ENCODE measurements around the gene WIPF3. TPM values are rescaled to one million over a fixed set of nuclear protein-coding genes. Genes with fewer than 3 reads are reported as not detected.

The WIPF3 gene
- total RNA-seq, 1 donor from 2014 or later, result 7.3 TPM

DNA sequence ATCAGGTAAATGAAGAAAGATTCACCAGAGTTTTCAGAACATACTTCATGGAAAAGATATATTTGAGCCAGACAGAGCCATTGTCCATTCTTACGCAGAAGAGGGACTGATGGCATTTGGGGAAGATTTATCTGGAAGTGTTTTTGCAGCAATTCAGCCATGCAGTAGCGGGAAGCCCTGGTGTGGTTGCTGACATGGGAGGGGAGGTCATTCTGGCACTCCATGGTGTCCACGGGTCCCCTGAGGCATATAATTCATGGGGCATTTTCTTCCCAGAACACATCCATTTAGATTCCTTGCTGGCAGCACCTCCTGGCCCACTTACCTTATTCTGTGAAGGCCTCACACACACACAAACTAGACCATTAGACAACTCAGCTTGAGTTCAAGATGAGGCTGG is 55.6 kb downstream of the WIPF3 start:
- no peak overlapping the region for H3K27ac Mint-ChIP-seq
- TF ChIP-seq CTCF (IDR thresholded peaks at IDR 0.05; ENCODE audit: unreplicated experiment), result no peak
- no peaks in the 10 kb centered on the region for H3K36me3 Mint-ChIP-seq
- peaks cover 34% of the 10 kb centered on the region for H3K4me1 Mint-ChIP-seq
- no peaks in the 10 kb centered on the region for H3K27me3 Mint-ChIP-seq (ENCODE audit: low read depth)
- no peak overlapping the region for H3K4me3 Mint-ChIP-seq
- H3K9me3 Mint-ChIP-seq, result no peaks in the 10 kb centered on the region
- DNase-seq (ENCODE audit: low spot score in 2 of 2, unreplicated experiment in 2 of 2), result no peak

DNA sequence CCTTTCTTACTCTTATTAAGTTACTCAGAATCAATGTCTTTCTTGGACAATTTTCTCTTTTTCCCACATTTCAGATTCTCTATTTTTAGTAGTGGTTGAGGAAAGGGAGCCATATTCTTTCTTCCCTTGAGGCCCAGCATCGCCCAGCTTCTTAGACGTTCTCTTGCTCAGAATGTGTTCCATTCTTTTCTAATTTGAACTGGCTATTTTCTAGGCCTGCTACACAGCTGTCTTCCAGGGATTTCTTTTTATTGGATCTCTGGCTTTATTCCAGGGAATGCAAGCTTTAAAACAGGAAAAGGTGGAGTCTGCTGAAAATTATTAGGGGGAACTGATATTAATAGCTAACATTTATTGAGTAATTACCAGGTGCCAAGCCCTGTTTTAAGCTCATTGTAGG is 58.3 kb downstream of the WIPF3 start:
- no peak for DNase-seq (ENCODE audit: low spot score in 2 of 2, unreplicated experiment in 2 of 2)
- Mint-ChIP-seq H3K4me1 (peaks cover 14% of the 10 kb centered on the region), H3K27ac (peak overlapping the region; percentile 82), H3K9me3 (no peaks in the 10 kb centered on the region), H3K27me3 (ENCODE audit: low read depth) (no peaks in the 10 kb centered on the region), H3K4me3 (no peak overlapping the region), H3K36me3 (no peaks in the 10 kb centered on the region)
- TF ChIP-seq CTCF (IDR thresholded peaks at IDR 0.05; ENCODE audit: unreplicated experiment), result no peak

DNA sequence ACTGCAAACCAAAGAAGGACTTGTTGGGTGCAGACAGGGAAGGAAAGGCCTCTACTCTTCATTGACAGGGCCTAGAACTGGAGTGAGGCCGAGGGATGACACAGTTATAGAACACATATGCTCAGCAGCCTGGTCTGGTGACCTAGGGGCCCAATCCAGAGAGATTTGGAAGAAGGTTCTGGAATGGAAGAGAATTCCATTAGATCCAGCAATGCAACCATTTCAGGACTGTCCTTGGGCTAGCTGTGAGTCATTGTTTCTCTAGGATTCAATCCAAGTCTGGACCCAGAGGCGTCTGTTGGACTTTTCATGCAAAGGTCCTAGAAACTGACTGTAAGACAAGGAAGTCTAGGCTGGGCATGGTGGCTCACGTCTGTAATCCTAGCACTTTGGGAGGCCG is 59.2 kb downstream of the WIPF3 start:
- no peaks in the 10 kb centered on the region for H3K36me3 Mint-ChIP-seq
- no peak for DNase-seq (ENCODE audit: low spot score in 2 of 2, unreplicated experiment in 2 of 2)
- peaks cover 9% of the 10 kb centered on the region for H3K4me1 Mint-ChIP-seq
- no peaks in the 10 kb centered on the region for H3K27me3 Mint-ChIP-seq (ENCODE audit: low read depth)
- no peaks in the 10 kb centered on the region for H3K9me3 Mint-ChIP-seq
- no peak overlapping the region for H3K27ac Mint-ChIP-seq
- TF ChIP-seq CTCF (IDR thresholded peaks at IDR 0.05; ENCODE audit: unreplicated experiment), result no peak
- no peak overlapping the region for H3K4me3 Mint-ChIP-seq

DNA sequence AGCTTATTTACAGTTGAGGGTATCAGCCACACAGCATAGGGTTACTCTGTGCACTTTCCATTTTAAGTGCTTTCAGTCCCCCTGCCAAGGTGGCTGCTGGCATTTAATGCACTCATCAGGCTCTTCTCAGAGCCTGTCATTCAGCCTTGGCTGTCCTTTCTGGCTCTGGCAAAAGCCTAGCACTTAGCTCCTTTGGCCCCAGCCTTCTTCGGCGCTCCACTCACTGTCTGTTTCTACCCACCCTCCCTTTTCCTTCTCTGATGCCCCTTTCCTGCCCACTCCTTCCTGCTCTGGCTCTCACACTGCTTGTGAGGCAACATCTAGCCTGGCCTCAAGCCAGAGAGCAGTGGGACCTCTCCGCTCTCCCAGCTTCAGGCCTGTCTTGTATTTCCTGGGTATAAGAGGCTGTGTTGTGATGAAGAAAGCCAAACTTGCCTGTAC is 60.2 kb downstream of the WIPF3 start:
- H3K27ac Mint-ChIP-seq, result no peak overlapping the region
- H3K4me3 Mint-ChIP-seq, result no peak overlapping the region
- no peaks in the 10 kb centered on the region for H3K36me3 Mint-ChIP-seq
- peaks cover 8% of the 10 kb centered on the region for H3K4me1 Mint-ChIP-seq
- DNase-seq (ENCODE audit: low spot score in 2 of 2, unreplicated experiment in 2 of 2), result no peak
- TF ChIP-seq CTCF (IDR thresholded peaks at IDR 0.05; ENCODE audit: unreplicated experiment), result no peak
- H3K9me3 Mint-ChIP-seq, result no peaks in the 10 kb centered on the region
- no peaks in the 10 kb centered on the region for H3K27me3 Mint-ChIP-seq (ENCODE audit: low read depth)

- H3K4me3 Mint-ChIP-seq, result no peak overlapping the region
- H3K36me3 Mint-ChIP-seq, result no peaks in the 10 kb centered on the region
- no peak for TF ChIP-seq CTCF (IDR thresholded peaks at IDR 0.05; ENCODE audit: unreplicated experiment)
- H3K4me1 Mint-ChIP-seq, result peaks cover 7% of the 10 kb centered on the region
- no peak for DNase-seq (ENCODE audit: low spot score in 2 of 2, unreplicated experiment in 2 of 2)
- H3K27ac Mint-ChIP-seq, result peak overlapping the region; percentile 74
- no peaks in the 10 kb centered on the region for H3K27me3 Mint-ChIP-seq (ENCODE audit: low read depth)
- H3K9me3 Mint-ChIP-seq, result no peaks in the 10 kb centered on the region
These were observed 65.6 kb downstream of the WIPF3 start for GRCh38 chr7:29871787-29872398.

Data from mesothelial cell of epicardium (in vitro differentiated cells).